Body of pancreas (tissue), 4 donors: ENCODE data around the gene PLET1. TPM values are rescaled to one million over a fixed set of nuclear protein-coding genes. Genes with fewer than 3 reads are reported as not detected.

Experiments used
- ATAC-seq: fragments of 150-250 bp; one replicate; pipeline ENCODE4 v1.9.1; 2016
- DNase-seq, 4 donors: peaks; one replicate each; pipeline ENCODE4 v3.0.0-alpha.2; 2019
- H3K27ac ChIP-seq, 4 donors: fragments of 200-600 bp; sonication (generic); 1 replicate in 3 of 4; 2 replicates in 1 of 4; pipeline versions ENCODE4 v1.5.1 to v1.6.1; 2016 to 2019; ENCODE audit warnings: mild to moderate bottlenecking in 1 of 4, mixed read lengths in 1 of 4, moderate library complexity in 1 of 4
- H3K27me3 ChIP-seq, 2 donors: fragments of 200-600 bp; sonication (generic); one replicate each; pipeline ENCODE4 v1.6.0; 2016; ENCODE audit warnings: mild to moderate bottlenecking in 1 of 2
- H3K36me3 ChIP-seq, 2 donors: fragments of 200-600 bp; sonication (generic); replicated peaks in 1 of 2; 2 replicates each; pipeline ENCODE4 v1.5.1; 2016; ENCODE audit warnings: low read depth in 2 of 2; ENCODE audit not compliant: insufficient read depth in 1 of 2
- H3K4me1 ChIP-seq: fragments of 200-600 bp; sonication (generic); one replicate; pipeline ENCODE4 v1.6.0; 2016
- H3K4me3 ChIP-seq, 2 donors: fragments of 200-600 bp; sonication (generic); 1 replicate in 1 of 2; 2 replicates in 1 of 2; pipeline ENCODE4 v1.5.1; 2016 to 2019
- H3K9me3 ChIP-seq, 3 donors: fragments of 200-600 bp; sonication (generic); 1 replicate in 2 of 3; 2 replicates in 1 of 3; pipeline ENCODE4 v1.5.1; 2016
- POLR2A ChIP-seq, 3 donors: fragments of 450-650 bp; IDR thresholded peaks; one replicate each; pipeline ENCODE4 v1.6.1; 2016; ENCODE audit warnings: antibody characterized with exemption in 3 of 3, mild to moderate bottlenecking in 2 of 3
- WGBS, 2 donors: methylation state at CpG; one replicate each; pipeline ENCODE4 v1.1.5; 2017; 5-methylcytosine and 5-hydroxymethylcytosine counted together
- intact Hi-C: fragments of 100-400 bp; cut with DNase I; formaldehyde crosslinking; loops from one replicate; pipeline ENCODE4 v1.15.1; 2023
- total RNA-seq, 2 donors: library from RNA; depleted of rRNA; stranded (reverse); fragments of >200 nt; gene quantifications; one replicate each; pipeline ENCODE4 v1.1.0, GENCODE V29; 2016
- TF ChIP-seq, protein P1 (sequence below), 7 experiments: fragments of 450-650 bp in 4 of 7; fragments of 200-600 bp in 3 of 7; sonication (generic) in 3 of 7; IDR thresholded peaks; one replicate each; pipeline ENCODE4 v1.5.1; 2016 to 2019; ENCODE audit warnings: antibody characterized with exemption in 7 of 7

Gene PLET1
- total RNA-seq, 2 donors from 2014 or later = not detected

DNA sequence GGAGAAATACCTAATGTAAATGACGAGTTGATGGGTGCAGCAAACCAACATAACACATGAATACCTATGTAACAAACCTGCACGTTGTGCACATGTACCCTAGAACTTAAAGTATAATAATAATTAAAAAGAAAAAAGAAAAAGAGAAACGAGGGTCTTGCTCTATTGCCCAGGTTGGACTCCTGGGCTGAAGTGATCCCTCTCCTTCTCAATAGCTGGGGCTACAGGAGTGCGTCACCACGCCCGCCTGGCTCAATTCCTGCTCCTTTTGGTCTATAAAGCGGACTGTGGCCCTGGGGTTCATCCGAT, 35.0 kb downstream of the PLET1 start:
- intact Hi-C loops = no loop called here
- no peaks in the 10 kb centered on the region for H3K27me3 ChIP-seq
- peak in 1 of 4 donors; percentile 56 for DNase-seq
- H3K4me1 ChIP-seq = peaks cover 7% of the 10 kb centered on the region
- H3K4me3 ChIP-seq = peak overlapping the region; percentile 51 to 82
- H3K27ac ChIP-seq = peak overlapping the region; percentile 91 to 94 (median 92)
- no peak for TF ChIP-seq POLR2A (IDR thresholded peaks at IDR 0.05)
- TF ChIP-seq, protein P1, sequence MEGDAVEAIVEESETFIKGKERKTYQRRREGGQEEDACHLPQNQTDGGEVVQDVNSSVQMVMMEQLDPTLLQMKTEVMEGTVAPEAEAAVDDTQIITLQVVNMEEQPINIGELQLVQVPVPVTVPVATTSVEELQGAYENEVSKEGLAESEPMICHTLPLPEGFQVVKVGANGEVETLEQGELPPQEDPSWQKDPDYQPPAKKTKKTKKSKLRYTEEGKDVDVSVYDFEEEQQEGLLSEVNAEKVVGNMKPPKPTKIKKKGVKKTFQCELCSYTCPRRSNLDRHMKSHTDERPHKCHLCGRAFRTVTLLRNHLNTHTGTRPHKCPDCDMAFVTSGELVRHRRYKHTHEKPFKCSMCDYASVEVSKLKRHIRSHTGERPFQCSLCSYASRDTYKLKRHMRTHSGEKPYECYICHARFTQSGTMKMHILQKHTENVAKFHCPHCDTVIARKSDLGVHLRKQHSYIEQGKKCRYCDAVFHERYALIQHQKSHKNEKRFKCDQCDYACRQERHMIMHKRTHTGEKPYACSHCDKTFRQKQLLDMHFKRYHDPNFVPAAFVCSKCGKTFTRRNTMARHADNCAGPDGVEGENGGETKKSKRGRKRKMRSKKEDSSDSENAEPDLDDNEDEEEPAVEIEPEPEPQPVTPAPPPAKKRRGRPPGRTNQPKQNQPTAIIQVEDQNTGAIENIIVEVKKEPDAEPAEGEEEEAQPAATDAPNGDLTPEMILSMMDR (IDR thresholded peaks at IDR 0.05) = no peak
- no peaks in the 10 kb centered on the region for H3K9me3 ChIP-seq
- ATAC-seq = no peak
- peaks cover 0 to 5% of the 10 kb centered on the region in 2 donors for H3K36me3 ChIP-seq
- WGBS, 2 donors = 20 to 26% methylated on average over 8 of the region's 8 CpGs

DNA sequence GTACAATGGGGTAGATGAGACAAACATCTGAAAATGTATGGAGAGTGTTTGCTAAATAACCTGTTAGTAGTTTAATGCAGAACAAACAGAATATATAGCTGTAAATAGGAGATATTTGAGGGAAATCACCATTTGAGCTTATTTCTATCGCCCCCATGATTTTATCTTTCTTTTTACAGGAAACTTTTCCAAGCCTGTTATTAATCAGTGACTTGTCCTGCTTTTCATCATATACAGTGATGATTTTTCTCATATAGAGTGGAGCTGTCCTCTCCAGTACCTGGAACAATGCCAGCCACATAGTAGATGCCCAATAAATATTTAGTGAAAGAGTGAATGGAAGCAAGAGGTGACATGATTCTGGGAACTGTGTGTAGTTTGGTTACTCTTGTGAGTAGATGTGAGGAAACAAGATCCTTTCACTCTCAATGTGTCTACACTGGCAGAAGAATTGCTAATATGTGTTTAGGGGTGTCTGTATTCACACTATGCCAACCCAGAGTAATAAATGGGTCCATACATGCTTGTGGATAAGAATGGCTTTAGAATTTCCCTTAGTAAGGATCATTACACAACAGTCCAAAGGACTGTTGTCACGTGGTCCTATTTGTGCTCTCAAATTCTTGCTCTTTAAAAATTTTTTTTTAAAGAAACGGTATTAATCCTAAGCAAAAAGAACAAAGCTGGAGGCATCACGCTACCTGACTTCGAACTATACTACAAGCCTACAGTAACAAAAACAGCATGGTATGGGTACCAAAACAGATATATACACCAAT, 36.7 kb downstream of the PLET1 start:
- DNase-seq = no peak
- H3K9me3 ChIP-seq = no peaks in the 10 kb centered on the region
- intact Hi-C loops = no loop called here
- no peak for ATAC-seq
- no peak overlapping the region for H3K27ac ChIP-seq
- H3K4me3 ChIP-seq = no peak overlapping the region
- 75 to 79% methylated on average over 5 of the region's 5 CpGs for WGBS, 2 donors
- peaks cover 7% of the 10 kb centered on the region for H3K4me1 ChIP-seq
- no peaks in the 10 kb centered on the region for H3K36me3 ChIP-seq
- TF ChIP-seq, protein P1 (IDR thresholded peaks at IDR 0.05) = no peak
- TF ChIP-seq POLR2A (IDR thresholded peaks at IDR 0.05) = no peak
- no peaks in the 10 kb centered on the region for H3K27me3 ChIP-seq

DNA sequence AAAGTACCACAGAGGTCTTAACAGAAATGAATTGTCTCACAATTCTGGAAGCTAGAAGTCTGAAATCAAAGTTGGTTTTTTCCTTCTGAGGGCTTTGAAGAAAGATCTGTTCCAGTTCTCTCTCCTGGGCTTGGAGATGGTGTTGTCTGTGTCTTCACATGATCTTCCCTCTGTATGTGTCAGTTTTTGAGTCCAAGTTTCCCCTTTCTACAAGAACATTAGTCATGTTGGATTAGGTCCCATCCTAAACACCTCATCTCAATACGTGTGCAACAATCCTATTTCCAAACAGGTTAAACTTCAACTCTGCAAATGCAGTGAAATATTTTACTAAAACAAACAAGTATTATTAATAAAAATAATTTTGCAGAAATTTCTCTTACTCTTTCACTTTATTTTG, 37.5 kb downstream of the PLET1 start:
- H3K4me1 ChIP-seq = peaks cover 7% of the 10 kb centered on the region
- intact Hi-C loops = no loop called here
- H3K4me3 ChIP-seq = no peak overlapping the region
- no peaks in the 10 kb centered on the region for H3K27me3 ChIP-seq
- no peaks in the 10 kb centered on the region for H3K9me3 ChIP-seq
- ATAC-seq (no peak), DNase-seq (no peak)
- H3K36me3 ChIP-seq = no peaks in the 10 kb centered on the region
- WGBS, 2 donors = 27 to 34% methylated on average over 1 of the region's 1 CpG
- H3K27ac ChIP-seq = no peak overlapping the region
- TF ChIP-seq, protein P1 (IDR thresholded peaks at IDR 0.05) = no peak
- TF ChIP-seq POLR2A (IDR thresholded peaks at IDR 0.05) = no peak

DNA sequence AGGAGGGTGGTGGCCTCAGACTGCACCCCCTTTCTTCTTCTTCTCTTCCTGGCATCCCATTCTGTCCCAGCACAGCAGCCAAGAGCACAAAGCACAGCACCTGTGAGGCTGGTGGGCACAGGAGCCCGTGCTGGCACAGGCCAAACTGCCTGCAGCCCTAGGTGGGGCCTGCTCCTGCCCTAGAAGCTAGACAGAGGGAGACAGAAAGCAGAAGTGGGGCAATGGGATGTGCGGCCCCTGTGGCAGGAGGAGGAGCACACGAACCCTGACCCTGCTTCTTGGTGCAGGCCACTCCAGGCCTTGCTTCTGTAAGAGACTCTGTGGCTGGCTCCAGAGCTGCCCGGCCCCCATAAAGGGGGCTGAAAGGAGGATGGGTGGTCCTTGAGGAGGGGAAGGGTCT, 38.4 kb downstream of the PLET1 start:
- H3K27ac ChIP-seq = no peak overlapping the region
- no peak for ATAC-seq
- H3K27me3 ChIP-seq = no peaks in the 10 kb centered on the region
- no peaks in the 10 kb centered on the region for H3K9me3 ChIP-seq
- WGBS, 2 donors = 43 to 67% methylated on average over 3 to 4 of the region's 4 CpGs
- peaks cover 3% of the 10 kb centered on the region for H3K4me1 ChIP-seq
- no peak for DNase-seq
- intact Hi-C loops = no loop called here
- H3K4me3 ChIP-seq = no peak overlapping the region
- no peak for TF ChIP-seq POLR2A (IDR thresholded peaks at IDR 0.05)
- TF ChIP-seq, protein P1 (IDR thresholded peaks at IDR 0.05) = no peak
- no peaks in the 10 kb centered on the region for H3K36me3 ChIP-seq

DNA sequence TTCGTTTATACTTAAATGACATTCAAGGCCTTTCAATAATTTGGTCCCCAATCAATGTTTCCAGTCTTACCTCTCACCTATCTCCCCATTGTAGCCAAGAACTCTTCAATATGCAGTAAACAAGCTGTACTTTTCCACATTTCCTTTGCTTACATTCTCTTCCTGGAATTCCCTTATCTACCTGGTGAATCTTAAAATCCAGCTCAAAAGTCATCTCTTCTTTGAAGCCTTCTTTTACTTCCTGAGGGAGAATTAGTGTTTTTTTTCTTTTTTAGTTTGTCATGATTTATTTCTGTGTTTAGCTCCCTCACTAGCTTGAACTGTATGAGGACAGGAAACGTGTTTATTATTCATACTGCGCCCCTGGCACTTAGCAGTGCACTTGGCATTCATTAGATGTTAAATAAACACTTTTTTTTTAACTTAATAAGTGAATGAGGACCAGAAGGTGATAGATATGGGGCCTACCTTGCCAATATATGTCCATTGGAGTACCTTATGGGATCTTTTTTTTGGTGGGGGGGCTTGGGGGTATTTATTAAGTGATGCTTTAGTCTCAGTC, 39.3 kb downstream of the PLET1 start:
- H3K4me3 ChIP-seq = no peak overlapping the region
- DNase-seq (no peak), ATAC-seq (no peak)
- no peaks in the 10 kb centered on the region for H3K27me3 ChIP-seq
- TF ChIP-seq, protein P1 (IDR thresholded peaks at IDR 0.05) = no peak
- TF ChIP-seq POLR2A (IDR thresholded peaks at IDR 0.05) = no peak
- no peaks in the 10 kb centered on the region for H3K4me1 ChIP-seq
- intact Hi-C loops = no loop called here
- no peaks in the 10 kb centered on the region for H3K9me3 ChIP-seq
- no peak overlapping the region for H3K27ac ChIP-seq
- WGBS, 2 donors = 24 to 29% methylated on average over 3 of the region's 3 CpGs
- no peaks in the 10 kb centered on the region for H3K36me3 ChIP-seq
